Osteoblast (primary cell): ENCODE data around the gene NARF. TPM values are rescaled to one million over a fixed set of nuclear protein-coding genes. Genes with fewer than 3 reads are reported as not detected.

ENCODE experiments used
- DNase-seq: peaks from one replicate; pipeline ENCODE4 v3.0.0; 2011; ENCODE audit warnings: low spot score, mixed read lengths; ENCODE audit not compliant: insufficient read length; ENCODE audit errors: missing footprints
- H2AFZ ChIP-seq: 2 replicates; pipeline ENCODE4 v1.6.0; 2011; ENCODE audit warnings: mild to moderate bottlenecking, low read length
- H3K27ac ChIP-seq: 2 replicates; pipeline ENCODE4 v1.5.1; 2011; ENCODE audit warnings: mild to moderate bottlenecking, low read depth, low read length, moderate library complexity
- H3K27me3 ChIP-seq: 2 replicates; pipeline ENCODE4 v1.6.0; 2012; ENCODE audit warnings: mild to moderate bottlenecking, control low read depth, inconsistent platforms, low read length, moderate library complexity; ENCODE audit not compliant: insufficient read depth
- H3K36me3 ChIP-seq: 2 replicates; pipeline ENCODE4 v1.5.1; 2011; ENCODE audit warnings: mild to moderate bottlenecking, low read length, control low read depth, moderate library complexity; ENCODE audit not compliant: insufficient read depth
- H3K4me1 ChIP-seq: 2 replicates; pipeline ENCODE4 v1.5.1; 2011; ENCODE audit warnings: mild to moderate bottlenecking, low read length, control low read depth, moderate library complexity; ENCODE audit not compliant: insufficient read depth
- H3K4me2 ChIP-seq: 2 replicates; pipeline ENCODE4 v1.6.0; 2011; ENCODE audit warnings: mild to moderate bottlenecking, low read length; ENCODE audit not compliant: insufficient read depth
- H3K4me3 ChIP-seq: fragments of 200-600 bp; sonication (generic); 3 replicates; pipeline ENCODE4 v1.5.1; 2012; ENCODE audit warnings: mild to moderate bottlenecking, low read length, inconsistent platforms; ENCODE audit not compliant: insufficient read depth
- H3K79me2 ChIP-seq: 2 replicates; pipeline ENCODE4 v1.6.0; 2012; ENCODE audit warnings: mild to moderate bottlenecking, low read length, control low read depth, inconsistent platforms; ENCODE audit not compliant: insufficient read depth
- H3K9me3 ChIP-seq: 2 replicates; pipeline ENCODE4 v1.5.1; 2011; ENCODE audit warnings: low read depth, low read length, control low read depth
- H4K20me1 ChIP-seq: 2 replicates; pipeline ENCODE4 v1.6.0; 2012; ENCODE audit warnings: mild to moderate bottlenecking, low read length, control low read depth; ENCODE audit not compliant: insufficient read depth
- CTCF ChIP-seq: IDR thresholded peaks from 2 replicates; pipeline ENCODE4 v1.5.1; 2011; ENCODE audit warnings: mild to moderate bottlenecking, low read depth, low read length, moderate library complexity; ENCODE audit errors: extremely low read depth
- total RNA-seq: library from RNA; depleted of rRNA; stranded (reverse); fragments of >200 nt; gene quantifications from 2 replicates; pipeline ENCODE4 v1.2.3, GENCODE V29; 2012

NARF gene
- total RNA-seq, 1 donor = 34.4 TPM

GRCh38 chr17:82446124-82446523 lies 12.4 kb upstream of the NARF start:
- no peak overlapping the region for H3K4me2 ChIP-seq
- DNase-seq = peak; percentile 65
- peaks cover 7% of the 10 kb centered on the region for H3K4me1 ChIP-seq
- no peaks in the 10 kb centered on the region for H3K9me3 ChIP-seq
- H4K20me1 ChIP-seq = peaks cover 29% of the 10 kb centered on the region
- peak overlapping the region; percentile 17 for H3K27ac ChIP-seq
- no peak overlapping the region for H3K4me3 ChIP-seq
- H3K36me3 ChIP-seq = peaks cover 11% of the 10 kb centered on the region
- no peaks in the 10 kb centered on the region for H3K27me3 ChIP-seq
- H2AFZ ChIP-seq = no peak overlapping the region
- H3K79me2 ChIP-seq = peaks cover 23% of the 10 kb centered on the region
- TF ChIP-seq CTCF = no peak

- no peaks in the 10 kb centered on the region for H3K27me3 ChIP-seq
- no peak overlapping the region for H2AFZ ChIP-seq
- H3K4me1 ChIP-seq = peaks cover 7% of the 10 kb centered on the region
- H3K4me2 ChIP-seq = no peak overlapping the region
- peaks cover 23% of the 10 kb centered on the region for H3K79me2 ChIP-seq
- H4K20me1 ChIP-seq = peaks cover 28% of the 10 kb centered on the region
- no peak overlapping the region for H3K4me3 ChIP-seq
- H3K27ac ChIP-seq = no peak overlapping the region
- DNase-seq = peak; percentile 65
- H3K36me3 ChIP-seq = peaks cover 11% of the 10 kb centered on the region
- no peaks in the 10 kb centered on the region for H3K9me3 ChIP-seq
- no peak for TF ChIP-seq CTCF
Observed at GRCh38 chr17:82446649-82447048, 11.9 kb upstream of the NARF start.

GRCh38 chr17:82447876-82448275 lies 10.7 kb upstream of the NARF start:
- Histone ChIP-seq H4K20me1 (peaks cover 22% of the 10 kb centered on the region), H3K9me3 (no peaks in the 10 kb centered on the region), H3K79me2 (peaks cover 23% of the 10 kb centered on the region), H3K4me2 (no peak overlapping the region), H2AFZ (no peak overlapping the region), H3K27me3 (no peaks in the 10 kb centered on the region), H3K27ac (no peak overlapping the region), H3K4me3 (no peak overlapping the region), H3K4me1 (peaks cover 7% of the 10 kb centered on the region), H3K36me3 (peaks cover 11% of the 10 kb centered on the region)
- DNase-seq = peak; percentile 58
- no peak for TF ChIP-seq CTCF

- Histone ChIP-seq H3K9me3 (no peaks in the 10 kb centered on the region), H3K4me1 (peaks cover 7% of the 10 kb centered on the region), H2AFZ (no peak overlapping the region), H3K27ac (no peak overlapping the region), H3K79me2 (peaks cover 23% of the 10 kb centered on the region), H3K27me3 (no peaks in the 10 kb centered on the region), H4K20me1 (peaks cover 22% of the 10 kb centered on the region), H3K4me2 (peak overlapping the region; percentile 95), H3K36me3 (peaks cover 6% of the 10 kb centered on the region), H3K4me3 (peak overlapping the region; percentile 93)
- no peak for TF ChIP-seq CTCF
- peak; percentile 66 for DNase-seq
Observed at GRCh38 chr17:82449131-82449882, 9.2 kb upstream of the NARF start.
